Activated CD8-positive, alpha-beta memory T cell treated with anti-CD3 and anti-CD28 coated beads for 36 hours (primary cell): Measurements from ENCODE around the gene FABP7. TPM values are rescaled to one million over a fixed set of nuclear protein-coding genes. Genes with fewer than 3 reads are reported as not detected.

ENCODE experiments used
- CTCF ChIA-PET: fragments of 350-600 bp; sonication (Branson Sonifier 250); formaldehyde crosslinking; loops from one replicate; lab custom pipeline; 2021; ENCODE audit warnings: antibody characterized with exemption; lab: Charles Lee
- POLR2A ChIA-PET: fragments of 350-600 bp; sonication (Branson Sonifier 250); formaldehyde crosslinking; loops from one replicate; lab custom pipeline; 2021; ENCODE audit warnings: antibody characterized with exemption; lab: Charles Lee
- total RNA-seq, 2 experiments: library from RNA; stranded (reverse); gene quantifications; one replicate each; pipeline ENCODE4 v1.2.3, GENCODE V29; 2021

The FABP7 gene
- total RNA-seq, 2 experiments from 2014 or later = not detected

DNA sequence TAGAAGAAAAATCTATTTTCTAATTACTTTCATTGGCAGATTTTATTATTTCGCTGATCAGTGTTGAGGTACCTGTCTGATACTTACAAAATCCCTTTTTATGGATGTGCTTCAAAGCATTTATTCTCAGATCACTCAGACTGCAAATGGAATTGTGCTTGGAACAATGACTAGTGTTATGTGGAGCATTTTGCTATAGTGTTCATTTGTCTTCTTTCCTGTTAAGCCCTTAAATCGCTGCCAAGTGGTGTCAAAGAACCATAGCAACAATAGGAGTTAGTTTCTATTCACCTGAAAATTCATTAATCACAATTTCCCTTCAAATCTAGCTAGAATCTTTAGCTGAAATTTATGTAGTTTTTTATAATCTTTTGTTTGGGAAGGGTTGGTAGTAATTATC, 39.4 kb downstream of the FABP7 start:
- POLR2A ChIA-PET = no interaction called here
- CTCF ChIA-PET = no interaction called here

DNA sequence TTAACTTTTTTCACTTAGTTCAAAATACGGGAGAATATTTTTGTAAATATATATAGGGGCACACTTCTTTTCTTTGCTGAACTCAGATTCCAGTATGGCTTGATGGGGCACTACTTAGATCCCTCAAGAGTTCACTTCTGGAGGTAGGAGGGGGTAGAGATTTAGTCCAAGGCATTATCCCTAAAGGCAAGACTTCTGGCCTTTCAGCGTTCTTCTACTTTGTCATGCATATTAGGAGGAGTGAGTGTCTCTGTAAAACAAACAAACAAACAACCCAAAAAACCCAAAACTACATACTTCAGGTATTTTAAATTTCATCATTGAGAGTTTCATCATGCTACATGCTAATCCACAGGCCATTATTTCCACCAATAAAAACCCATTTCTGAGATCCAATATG, 41.6 kb downstream of the FABP7 start:
- POLR2A ChIA-PET = no interaction called here
- CTCF ChIA-PET = no interaction called here

DNA sequence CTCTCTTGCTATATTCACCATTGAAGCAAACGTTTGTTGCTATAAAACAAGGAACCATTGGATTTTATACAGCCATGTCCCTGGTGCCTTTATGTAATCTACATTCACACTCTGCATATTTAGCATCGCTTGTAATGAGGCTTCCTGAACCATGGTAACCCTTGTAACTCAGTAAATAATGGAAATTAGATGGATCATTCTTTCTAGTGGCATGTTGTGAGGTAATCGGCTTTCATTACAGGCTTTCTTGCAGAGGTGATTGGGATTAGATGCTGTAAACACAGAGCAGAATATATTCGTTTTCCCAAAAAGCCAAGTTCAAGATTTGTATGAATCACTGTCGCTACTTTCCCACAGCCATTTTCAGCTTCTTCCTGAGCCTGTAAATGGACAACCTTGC, 45.6 kb downstream of the FABP7 start:
- CTCF ChIA-PET = no interaction called here
- POLR2A ChIA-PET = no interaction called here

DNA sequence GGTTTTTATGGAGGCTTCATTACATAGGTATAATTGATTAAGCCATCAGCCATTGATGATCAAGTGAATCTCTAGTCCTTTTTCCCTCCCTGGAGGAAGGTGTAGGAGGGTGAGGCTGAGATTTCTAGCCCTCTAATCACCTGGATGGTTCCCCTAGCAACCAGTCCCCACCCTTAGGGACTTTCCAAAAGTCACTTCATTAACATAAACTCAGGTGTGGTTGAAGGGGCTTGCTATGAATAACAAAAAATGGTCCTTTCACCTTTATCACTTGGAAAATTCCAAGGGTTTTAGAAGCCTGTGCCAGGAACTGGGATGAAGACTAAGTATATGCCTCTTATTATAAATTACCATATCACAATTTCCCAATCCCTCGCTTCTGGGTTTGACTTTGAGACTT, 49.9 kb downstream of the FABP7 start:
- CTCF ChIA-PET = no interaction called here

DNA sequence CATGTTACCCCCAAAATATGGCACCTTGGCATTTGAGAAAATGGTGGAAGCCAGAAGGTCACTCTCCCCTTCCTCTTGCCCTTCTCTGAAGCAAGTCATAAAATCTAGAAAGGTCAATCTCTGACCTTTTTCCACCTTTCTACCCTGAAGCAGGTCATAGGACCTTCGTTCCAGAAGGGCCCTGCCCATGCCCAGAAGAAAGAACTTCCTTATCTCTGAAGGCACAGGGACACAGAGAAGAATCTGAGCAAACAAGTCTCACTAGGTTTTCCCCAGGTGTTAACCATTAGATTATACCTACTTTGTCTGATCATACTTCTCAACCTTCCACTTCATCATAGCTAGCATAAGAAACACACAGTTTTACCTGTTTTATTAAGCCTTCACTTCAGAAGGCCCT, 52.0 kb downstream of the FABP7 start:
- POLR2A ChIA-PET = no interaction called here
- CTCF ChIA-PET = interaction anchor here (1.0 kb wide), 1 partner anchor 19 kb away, joined by 3 read pairs; no protein-coding TSS in a partner anchor

More for the DNA sequence above, 49.9 kb downstream of the FABP7 start:
- POLR2A ChIA-PET = no interaction called here

DNA sequence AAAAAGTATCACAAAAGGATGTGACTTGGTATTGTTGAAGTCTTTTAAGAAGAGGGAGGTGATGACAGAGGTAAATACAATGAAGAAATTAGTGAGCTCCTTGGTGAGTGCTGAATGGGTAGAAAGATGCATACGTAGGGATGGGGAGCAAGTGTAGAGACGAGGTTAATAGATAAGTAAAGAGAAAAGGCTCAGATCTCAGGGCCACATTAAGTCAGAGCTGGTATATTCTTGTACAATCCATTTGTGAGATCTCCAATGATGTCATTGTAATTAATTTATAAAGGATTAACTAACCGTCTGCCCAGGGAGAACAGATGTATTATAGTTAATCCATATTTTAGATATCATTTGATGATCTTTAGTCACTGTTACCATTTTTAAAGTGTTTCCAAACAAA, 52.9 kb downstream of the FABP7 start:
- POLR2A ChIA-PET = no interaction called here
- CTCF ChIA-PET = no interaction called here

DNA sequence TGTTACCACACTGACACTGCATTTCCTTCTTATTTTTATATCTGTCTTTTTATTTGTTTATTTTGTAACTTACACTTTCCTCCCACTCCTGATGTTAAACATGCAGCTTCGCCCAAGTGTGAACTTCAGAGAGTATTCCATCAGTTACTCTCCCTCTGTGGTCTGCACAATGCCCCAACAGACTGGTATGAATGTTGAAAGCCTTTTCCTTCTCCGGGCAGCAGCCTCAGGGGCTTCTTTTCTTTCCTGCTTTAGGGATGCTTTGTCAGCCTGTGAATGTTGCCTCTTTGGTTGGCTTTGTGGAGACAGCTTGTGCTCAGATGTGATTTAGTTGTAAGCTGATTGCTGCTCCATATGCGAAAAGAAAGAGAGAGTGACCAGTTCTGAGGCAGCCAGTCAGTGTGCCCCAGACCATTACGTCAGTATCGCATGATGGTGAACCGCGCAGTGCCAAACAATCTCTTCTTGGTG, 53.5 kb downstream of the FABP7 start:
- POLR2A ChIA-PET = no interaction called here
- CTCF ChIA-PET = interaction anchor here (0.7 kb wide), 1 partner anchor 414 kb away, joined by 3 read pairs; no protein-coding TSS in a partner anchor

Other genes with a start within 250 kb of the FABP7 start
- gene PKIB, start 169.3 kb upstream of the FABP7 start, total RNA-seq = not detected
- under 1 TPM in 1 of 2 experiments, not detected in 1; 0.19 TPM for gene SMPDL3A, start 9.5 kb downstream of the FABP7 start, total RNA-seq
- not detected for gene CLVS2, start 216.5 kb downstream of the FABP7 start, total RNA-seq